RWPE1 (cell line): ENCODE results near the gene CATSPER4.

Experiments
- CTCF ChIA-PET: fragments of 350-600 bp; sonication (Branson Sonifier 250); formaldehyde crosslinking; extraction: SDS; loops from one replicate; lab custom pipeline; 2021; lab: Yijun Ruan, JAX
- POLR2A ChIA-PET: fragments of 400-600 bp; formaldehyde crosslinking; extraction: SDS; loops from one replicate; lab custom pipeline; 2020; ENCODE audit warnings: antibody characterized with exemption; ENCODE audit not compliant: low non-redundant PET; lab: Yijun Ruan, JAX
- DNase-seq: peaks from one replicate; pipeline ENCODE4 v3.0.0; 2012; ENCODE audit warnings: low spot score
- H3K27ac ChIP-seq: fragments of 450-650 bp; 2 replicates; pipeline ENCODE4 v1.5.1; 2017
- TF ChIP-seq, protein P1 (sequence below): fragments of 450-650 bp; conservative IDR thresholded peaks from 2 replicates; pipeline ENCODE4 v1.5.1; 2017; ENCODE audit warnings: low read depth, mild to moderate bottlenecking

Gene CATSPER4

DNA sequence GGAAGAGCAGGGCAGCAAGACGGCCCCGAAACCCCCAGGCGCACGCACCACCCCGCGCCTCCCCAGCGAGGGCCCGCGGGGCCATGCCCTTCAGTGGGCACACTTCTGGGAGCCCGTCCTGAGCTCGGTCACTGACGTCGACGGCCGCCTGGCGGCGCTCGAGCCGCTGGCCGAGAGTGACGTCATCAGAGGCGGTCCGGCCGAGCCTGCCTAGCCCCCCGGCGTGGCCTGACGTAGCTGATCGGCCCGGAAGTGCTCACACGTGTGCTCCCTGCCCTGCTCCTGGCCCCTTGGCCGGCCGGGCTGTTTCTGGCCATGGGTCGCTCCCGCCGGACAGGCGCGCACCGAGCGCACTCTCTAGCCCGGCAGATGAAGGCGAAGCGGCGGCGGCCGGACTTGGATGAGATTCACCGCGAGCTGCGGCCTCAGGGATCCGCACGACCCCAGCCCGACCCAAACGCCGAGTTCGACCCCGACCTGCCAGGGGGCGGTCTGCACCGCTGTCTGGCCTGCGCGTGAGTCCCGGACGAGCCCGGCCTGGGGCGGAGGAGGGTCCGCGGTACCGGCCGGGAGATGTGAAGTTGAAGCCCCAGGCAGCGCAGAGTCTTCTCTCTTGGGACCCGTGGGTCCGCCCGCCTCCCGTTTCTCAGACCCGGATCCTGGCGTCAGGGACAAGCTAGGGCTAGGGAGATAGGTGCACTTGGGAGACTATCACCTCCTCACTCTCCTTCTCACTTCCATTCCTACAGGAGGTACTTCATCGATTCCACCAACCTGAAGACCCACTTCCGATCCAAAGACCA, 20.5 kb upstream of the CATSPER4 start, which contains the start of gene ZNF593:
ZNF593 (plus strand) TSS at position 240 of the 803 bp plus-strand sequence; CDS start at position 316, 76 bp downstream.
- CTCF ChIA-PET: interaction anchor here (0.5 to 1.6 kb wide), 18 partner anchors 9 to 928 kb away, joined by 3 to 15 read pairs (median 4); partner anchors contain the start of gene CEP85
- TF ChIP-seq, protein P1, sequence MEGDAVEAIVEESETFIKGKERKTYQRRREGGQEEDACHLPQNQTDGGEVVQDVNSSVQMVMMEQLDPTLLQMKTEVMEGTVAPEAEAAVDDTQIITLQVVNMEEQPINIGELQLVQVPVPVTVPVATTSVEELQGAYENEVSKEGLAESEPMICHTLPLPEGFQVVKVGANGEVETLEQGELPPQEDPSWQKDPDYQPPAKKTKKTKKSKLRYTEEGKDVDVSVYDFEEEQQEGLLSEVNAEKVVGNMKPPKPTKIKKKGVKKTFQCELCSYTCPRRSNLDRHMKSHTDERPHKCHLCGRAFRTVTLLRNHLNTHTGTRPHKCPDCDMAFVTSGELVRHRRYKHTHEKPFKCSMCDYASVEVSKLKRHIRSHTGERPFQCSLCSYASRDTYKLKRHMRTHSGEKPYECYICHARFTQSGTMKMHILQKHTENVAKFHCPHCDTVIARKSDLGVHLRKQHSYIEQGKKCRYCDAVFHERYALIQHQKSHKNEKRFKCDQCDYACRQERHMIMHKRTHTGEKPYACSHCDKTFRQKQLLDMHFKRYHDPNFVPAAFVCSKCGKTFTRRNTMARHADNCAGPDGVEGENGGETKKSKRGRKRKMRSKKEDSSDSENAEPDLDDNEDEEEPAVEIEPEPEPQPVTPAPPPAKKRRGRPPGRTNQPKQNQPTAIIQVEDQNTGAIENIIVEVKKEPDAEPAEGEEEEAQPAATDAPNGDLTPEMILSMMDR: peak; percentile 93
- POLR2A ChIA-PET: no interaction called here
- DNase-seq: peak; percentile 93
- H3K27ac ChIP-seq: peak within 1 kb of the TSS; percentile 55

DNA sequence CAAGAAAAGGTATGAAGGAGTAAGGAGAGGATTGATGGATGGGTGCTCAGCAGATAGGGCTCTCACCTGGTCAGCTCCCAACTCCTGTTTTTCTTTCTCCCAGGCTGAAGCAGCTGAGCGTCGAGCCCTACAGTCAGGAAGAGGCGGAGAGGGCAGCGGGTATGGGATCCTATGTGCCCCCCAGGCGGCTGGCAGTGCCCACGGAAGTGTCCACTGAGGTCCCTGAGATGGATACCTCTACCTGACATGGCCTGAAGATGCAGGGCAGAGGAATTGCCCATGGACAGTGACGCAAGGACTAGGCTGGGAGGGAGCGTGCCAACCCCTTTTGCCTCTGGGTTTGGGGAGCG, 20.0 kb upstream of the CATSPER4 start:
- POLR2A ChIA-PET: no interaction called here
- no peak for DNase-seq
- CTCF ChIA-PET: interaction anchor here (0.7 to 1.6 kb wide), 9 partner anchors 9 to 163 kb away, joined by 3 to 15 read pairs (median 4); partner anchors contain the start of gene CEP85

GRCh38 chr1:26171084-26172072, 19.0 kb upstream of the CATSPER4 start, which contains the start of gene ZNF593OS:
ZNF593OS (minus strand) TSS chr1:26171832; CDS start chr1:26171661, 171 bp downstream.
- CTCF ChIA-PET: interaction anchor here (1.3 kb wide), 1 partner anchor 62 kb away, joined by 10 read pairs; the partner anchor contains the start of gene CEP85
- POLR2A ChIA-PET: interaction anchor here (0.6 kb wide), 1 partner anchor 239 kb away, joined by 5 read pairs; the partner anchor contains the start of gene LIN28A
- H3K27ac ChIP-seq: peak within 1 kb of the TSS; percentile 55
- no peak for DNase-seq
- TF ChIP-seq, protein P1: no peak

More for the DNA sequence above, 20.0 kb upstream of the CATSPER4 start:
- H3K27ac ChIP-seq: peak overlapping the region; percentile 55
- TF ChIP-seq, protein P1: no peak

- ChIA-PET POLR2A (no interaction called here), CTCF (no interaction called here)
- TF ChIP-seq, protein P1: no peak
- DNase-seq: no peak
- no peak overlapping the region for H3K27ac ChIP-seq
Observed at GRCh38 chr1:26175346-26175745, 15.1 kb upstream of the CATSPER4 start.

DNA sequence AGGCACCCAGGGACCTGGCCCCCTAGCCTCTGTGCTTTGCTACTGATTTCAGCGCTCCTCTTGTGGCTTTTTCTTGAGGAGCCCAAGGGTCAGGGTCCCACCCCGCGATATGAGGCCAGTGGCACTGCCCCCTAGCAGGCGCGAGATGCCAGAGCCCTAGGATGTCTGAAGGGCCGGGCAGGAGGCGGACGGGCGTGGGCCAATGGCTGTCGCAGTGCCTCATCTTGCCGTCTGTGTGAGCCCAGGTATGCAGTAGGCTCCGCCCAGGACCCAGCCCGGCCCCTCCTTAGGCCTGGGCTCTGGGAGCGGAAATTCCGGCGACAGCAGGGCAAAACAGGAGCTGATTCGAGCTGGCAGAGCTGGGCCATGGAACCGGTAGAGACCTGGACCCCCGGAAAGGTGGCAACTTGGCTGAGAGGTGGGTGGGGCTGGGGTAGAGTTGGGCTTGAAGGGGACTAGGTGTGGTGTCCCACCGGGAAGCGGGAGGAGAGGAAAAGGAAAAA, 13.2 kb upstream of the CATSPER4 start, which contains the start of gene CNKSR1:
CNKSR1 (plus strand) TSS at position 310 of the 503 bp plus-strand sequence; CDS start at position 367, 57 bp downstream.
- TF ChIP-seq, protein P1: no peak; the same call in 1 of the 2 replicates
- DNase-seq: peak; percentile 83
- CTCF ChIA-PET: interaction anchor here (0.5 to 1.0 kb wide), 5 partner anchors 56 to 650 kb away, joined by 3 to 8 read pairs (median 4); partner anchors contain the start of gene CEP85
- H3K27ac ChIP-seq: peak within 1 kb of the TSS; percentile 70
- POLR2A ChIA-PET: interaction anchor here (1.2 kb wide), 1 partner anchor 67 kb away, joined by 5 read pairs; no protein-coding TSS in a partner anchor
